SK-N-SH treated with all-trans-retinoic acid at 6 μM for 48 hours (cell line): ENCODE data around the gene TMTC3.

Source experiments
- CREB5 ChIP-seq: fragments of 250-450 bp; sonication (Bioruptor Pico); IDR thresholded peaks from 2 replicates; pipeline ENCODE4 v1.5.1; 2020; ENCODE audit warnings: low read depth, mild to moderate bottlenecking, moderate library complexity
- PPARA ChIP-seq: fragments of 250-450 bp; sonication (Bioruptor Pico); IDR thresholded peaks from 2 replicates; pipeline ENCODE4 v1.5.0; 2020; ENCODE audit warnings: mild to moderate bottlenecking, borderline replicate concordance
- RARB ChIP-seq: fragments of 250-450 bp; sonication (Bioruptor Pico); IDR thresholded peaks from 2 replicates; pipeline ENCODE4 v1.8.0; 2021; ENCODE audit warnings: mild to moderate bottlenecking, moderate library complexity
- TOX ChIP-seq: fragments of 250-450 bp; sonication (Bioruptor Pico); IDR thresholded peaks from 2 replicates; pipeline ENCODE4 v1.8.0; 2021; ENCODE audit warnings: mild to moderate bottlenecking, moderate library complexity, borderline replicate concordance

GRCh38 chr12:88111074-88111652 is 30.9 kb upstream of the TMTC3 start:
- no peak for TF ChIP-seq TOX (CRISPR knock-in tag)
- no peak for TF ChIP-seq CREB5 (CRISPR knock-in tag)
- no peak for TF ChIP-seq PPARA
- TF ChIP-seq RARB (CRISPR knock-in tag) = no peak
